Measurements from ENCODE around the gene LNX1. TPM values are rescaled to one million over a fixed set of nuclear protein-coding genes. Genes with fewer than 3 reads are reported as not detected.

LNX1 gene
- total RNA-seq, 4 donors from 2014 or later, result 14.5 to 41.0 (median 22.9) TPM

DNA sequence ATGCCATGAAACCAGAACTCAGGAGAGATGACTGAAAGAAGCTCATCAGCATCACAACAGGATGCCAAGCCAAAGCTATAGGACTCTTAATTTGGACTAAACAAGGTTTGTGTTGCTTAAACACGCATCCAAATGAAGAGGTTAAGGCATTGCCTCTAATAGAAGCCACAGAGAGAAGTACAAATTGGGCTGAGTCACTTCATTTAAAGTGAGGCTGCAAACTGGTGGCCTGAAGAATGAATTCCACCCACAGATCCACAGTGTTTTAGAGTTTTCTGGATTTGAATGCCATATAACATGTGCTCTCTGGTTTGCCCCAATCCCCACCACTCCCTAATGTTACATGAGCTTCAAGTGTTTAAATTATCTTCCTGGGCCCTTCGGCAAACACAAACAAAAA lies 110.4 kb downstream of the LNX1 start:
- peaks cover 0 to 25% (median 0%) of the 10 kb centered on the region in 3 donors for H3K36me3 ChIP-seq
- peaks cover 0 to 48% (median 35%) of the 10 kb centered on the region in 3 donors for H3K4me1 ChIP-seq
- no peak overlapping the region for H3K27ac ChIP-seq
- intact Hi-C loops (cut with DNase I), result no loop called here
- H3K4me3 ChIP-seq, result no peak overlapping the region
- WGBS, 2 donors, result 81 to 88% methylated on average over 2 of the region's 2 CpGs
- no peak for TF ChIP-seq POLR2A (IDR thresholded peaks at IDR 0.05)
- DNase-seq, result no peak
- H3K9me3 ChIP-seq, result no peaks in the 10 kb centered on the region
- peaks cover 0 to under 1% (median 0%) of the 10 kb centered on the region in 4 donors for H3K27me3 ChIP-seq

DNA sequence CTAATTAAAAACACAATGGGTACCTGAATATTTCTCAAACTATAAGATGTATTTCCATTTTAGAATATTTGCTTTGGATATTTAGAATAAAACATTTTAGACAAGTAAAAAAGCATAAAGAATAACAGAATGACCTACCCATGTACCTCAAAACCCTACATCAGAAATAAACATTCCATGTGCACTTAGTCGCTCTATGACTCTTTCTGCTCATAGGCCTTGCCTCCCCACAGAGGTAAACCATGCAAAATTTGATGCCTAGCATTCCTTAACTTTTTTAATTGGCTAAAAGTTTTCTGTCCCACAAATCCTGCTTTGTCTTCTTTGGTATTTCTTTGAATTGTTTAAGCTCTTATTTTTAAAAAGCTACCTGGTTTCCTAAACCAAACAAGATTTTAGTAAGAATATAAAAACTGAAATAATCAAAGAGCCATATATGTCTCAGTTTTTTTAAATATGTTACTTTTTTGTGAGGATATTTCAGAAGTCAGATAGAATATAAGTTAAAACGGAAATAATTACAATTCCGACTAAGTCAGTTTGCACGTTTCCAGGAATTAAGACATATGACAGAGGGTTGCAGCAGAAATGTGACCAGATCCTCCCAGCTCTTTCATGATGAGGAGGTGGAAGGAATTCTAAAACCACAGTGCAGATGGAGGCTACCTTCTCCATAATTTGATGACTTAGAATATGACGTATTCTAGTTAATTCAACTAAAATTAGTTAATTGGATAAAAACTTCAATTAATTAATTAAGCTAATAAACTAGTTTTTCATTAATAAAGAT lies 111.4 kb downstream of the LNX1 start:
- intact Hi-C loops (cut with DNase I), result no loop called here
- Histone ChIP-seq H3K27me3 (no peaks in the 10 kb centered on the region), H3K36me3 (peaks cover 0 to 32% (median 0%) of the 10 kb centered on the region in 3 donors), H3K4me3 (no peak overlapping the region), H3K9me3 (no peaks in the 10 kb centered on the region), H3K27ac (no peak overlapping the region), H3K4me1 (peaks cover 0 to 38% (median 27%) of the 10 kb centered on the region in 3 donors)
- DNase-seq, result no peak
- TF ChIP-seq, protein P1, sequence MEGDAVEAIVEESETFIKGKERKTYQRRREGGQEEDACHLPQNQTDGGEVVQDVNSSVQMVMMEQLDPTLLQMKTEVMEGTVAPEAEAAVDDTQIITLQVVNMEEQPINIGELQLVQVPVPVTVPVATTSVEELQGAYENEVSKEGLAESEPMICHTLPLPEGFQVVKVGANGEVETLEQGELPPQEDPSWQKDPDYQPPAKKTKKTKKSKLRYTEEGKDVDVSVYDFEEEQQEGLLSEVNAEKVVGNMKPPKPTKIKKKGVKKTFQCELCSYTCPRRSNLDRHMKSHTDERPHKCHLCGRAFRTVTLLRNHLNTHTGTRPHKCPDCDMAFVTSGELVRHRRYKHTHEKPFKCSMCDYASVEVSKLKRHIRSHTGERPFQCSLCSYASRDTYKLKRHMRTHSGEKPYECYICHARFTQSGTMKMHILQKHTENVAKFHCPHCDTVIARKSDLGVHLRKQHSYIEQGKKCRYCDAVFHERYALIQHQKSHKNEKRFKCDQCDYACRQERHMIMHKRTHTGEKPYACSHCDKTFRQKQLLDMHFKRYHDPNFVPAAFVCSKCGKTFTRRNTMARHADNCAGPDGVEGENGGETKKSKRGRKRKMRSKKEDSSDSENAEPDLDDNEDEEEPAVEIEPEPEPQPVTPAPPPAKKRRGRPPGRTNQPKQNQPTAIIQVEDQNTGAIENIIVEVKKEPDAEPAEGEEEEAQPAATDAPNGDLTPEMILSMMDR (IDR thresholded peaks at IDR 0.05), result no peak
- no peak for TF ChIP-seq POLR2A (IDR thresholded peaks at IDR 0.05)
- WGBS, 2 donors, result 90 to 93% methylated on average over 5 of the region's 5 CpGs

DNA sequence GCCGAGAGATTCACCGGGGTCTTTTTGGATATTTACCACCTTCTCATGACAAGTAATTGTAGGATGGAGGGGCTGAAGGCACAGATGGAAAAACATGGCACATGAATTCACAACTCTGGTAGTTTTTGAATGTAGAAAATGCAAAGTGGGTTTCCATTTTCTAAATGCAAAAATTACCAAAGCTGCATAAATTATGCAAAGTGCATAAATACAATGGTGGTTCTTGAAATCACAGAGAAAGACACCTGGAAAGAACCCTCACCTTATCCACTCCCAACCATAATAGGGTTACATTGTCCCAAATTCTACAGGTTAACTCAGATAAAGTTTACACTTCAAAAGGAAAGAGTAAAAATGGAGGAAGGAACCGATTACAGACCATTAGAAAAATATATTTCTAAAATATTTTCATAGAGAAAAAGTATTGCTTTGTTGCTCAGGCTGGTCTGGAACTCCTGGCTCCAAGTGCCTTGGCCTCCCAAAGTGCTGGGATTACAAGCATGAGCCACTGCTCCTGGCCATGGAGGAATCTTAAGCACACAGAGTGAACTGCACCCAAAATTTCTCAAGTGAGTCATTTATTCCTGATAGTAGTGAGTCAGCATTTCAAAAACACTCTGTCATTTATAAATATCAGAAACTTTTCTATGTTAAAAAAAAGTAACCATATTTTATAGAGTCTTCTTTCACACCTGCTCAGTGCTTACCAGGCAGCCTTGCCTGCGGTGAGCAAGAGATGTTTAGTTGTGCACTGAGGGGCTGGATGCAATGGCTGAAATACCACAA lies 112.4 kb downstream of the LNX1 start:
- peaks cover 0 to 29% (median 17%) of the 10 kb centered on the region in 3 donors for H3K4me1 ChIP-seq
- peak overlapping the region in 2 of 4 donors; percentile 15 to 30 for H3K27ac ChIP-seq
- 87 to 89% methylated on average over 4 of the region's 4 CpGs for WGBS, 2 donors
- no peaks in the 10 kb centered on the region for H3K27me3 ChIP-seq
- H3K4me3 ChIP-seq, result no peak overlapping the region
- TF ChIP-seq POLR2A (IDR thresholded peaks at IDR 0.05), result no peak
- TF ChIP-seq, protein P1 (IDR thresholded peaks at IDR 0.05), result no peak
- intact Hi-C loops (cut with DNase I), result no loop called here
- DNase-seq, result no peak
- H3K36me3 ChIP-seq, result peaks cover 0 to 42% (median 0%) of the 10 kb centered on the region in 3 donors
- no peaks in the 10 kb centered on the region for H3K9me3 ChIP-seq

DNA sequence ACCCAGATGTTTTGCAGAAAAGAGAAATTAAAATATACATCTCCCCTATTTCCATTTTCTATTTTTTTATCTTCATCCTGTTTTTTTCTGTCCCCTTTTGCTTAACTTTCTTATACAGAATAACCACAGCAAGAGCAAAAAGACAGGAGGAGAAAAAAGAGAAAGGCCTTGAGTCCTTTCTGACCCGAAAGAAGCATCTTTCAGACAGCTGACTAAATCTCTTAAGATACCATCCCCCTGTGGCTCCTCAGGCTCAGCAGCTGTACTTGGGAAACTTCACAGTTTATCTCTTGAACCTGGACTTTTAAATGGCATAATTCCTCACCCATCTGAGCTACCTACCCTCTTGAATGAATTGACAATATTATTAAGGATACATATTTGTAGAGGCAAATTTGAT lies 113.7 kb downstream of the LNX1 start:
- H3K36me3 ChIP-seq, result peaks cover 0 to 50% (median 0%) of the 10 kb centered on the region in 3 donors
- WGBS, 2 donors, result 83 to 88% methylated on average over 1 of the region's 1 CpG
- H3K4me1 ChIP-seq, result peaks cover 0 to 29% (median 17%) of the 10 kb centered on the region in 3 donors
- H3K27ac ChIP-seq, result no peak overlapping the region
- H3K27me3 ChIP-seq, result no peaks in the 10 kb centered on the region
- H3K4me3 ChIP-seq, result no peak overlapping the region
- H3K9me3 ChIP-seq, result no peaks in the 10 kb centered on the region
- TF ChIP-seq, protein P1 (IDR thresholded peaks at IDR 0.05), result no peak
- TF ChIP-seq POLR2A (IDR thresholded peaks at IDR 0.05), result no peak
- intact Hi-C loops (cut with DNase I), result no loop called here
- DNase-seq, result no peak

DNA sequence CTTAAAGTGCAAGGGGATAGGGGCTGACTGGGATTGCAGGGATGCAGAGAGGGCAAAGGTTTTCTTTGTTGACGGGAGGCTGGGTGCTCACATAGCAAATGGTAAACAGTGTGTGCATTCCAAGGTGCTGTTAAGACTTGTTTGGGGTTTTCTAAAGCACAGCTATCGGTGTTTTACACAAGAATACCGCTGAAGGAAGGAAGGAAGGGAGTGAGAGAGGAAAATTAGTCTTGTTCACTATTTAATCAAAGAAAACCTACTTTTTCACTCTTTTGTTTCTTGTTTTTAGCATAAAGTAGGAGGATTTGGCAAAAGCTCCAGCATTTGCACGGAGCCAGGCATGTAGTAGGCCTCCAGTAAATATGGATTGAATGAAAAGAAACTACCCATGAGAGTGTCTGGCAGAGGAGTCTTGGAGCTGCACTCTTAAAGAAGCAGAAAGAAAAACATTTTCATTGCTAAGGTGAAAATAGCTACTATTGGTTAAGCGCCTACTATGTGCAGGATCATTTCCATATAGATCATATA lies 114.2 kb downstream of the LNX1 start:
- Histone ChIP-seq H3K4me3 (no peak overlapping the region), H3K27me3 (no peaks in the 10 kb centered on the region), H3K9me3 (no peaks in the 10 kb centered on the region), H3K36me3 (peaks cover 0 to 50% (median 0%) of the 10 kb centered on the region in 3 donors), H3K4me1 (peaks cover 0 to 29% (median 17%) of the 10 kb centered on the region in 3 donors), H3K27ac (peak overlapping the region in 3 of 4 donors; percentile 12 to 59 (median 29))
- WGBS, 2 donors, result 26 to 41% methylated on average over 5 of the region's 5 CpGs
- TF ChIP-seq, protein P1 (IDR thresholded peaks at IDR 0.05), result no peak
- TF ChIP-seq POLR2A (IDR thresholded peaks at IDR 0.05), result no peak
- no peak for DNase-seq
- intact Hi-C loops (cut with DNase I), result no loop called here
